Raji (cell line): ENCODE results near the gene GMDS.

Experiments used
- POLR2A ChIP-seq: IDR thresholded peaks from 2 replicates; pipeline ENCODE4 v1.6.1; 2011; ENCODE audit warnings: low read depth, low read length, control low read depth; ENCODE audit not compliant: insufficient read depth

The GMDS gene

DNA sequence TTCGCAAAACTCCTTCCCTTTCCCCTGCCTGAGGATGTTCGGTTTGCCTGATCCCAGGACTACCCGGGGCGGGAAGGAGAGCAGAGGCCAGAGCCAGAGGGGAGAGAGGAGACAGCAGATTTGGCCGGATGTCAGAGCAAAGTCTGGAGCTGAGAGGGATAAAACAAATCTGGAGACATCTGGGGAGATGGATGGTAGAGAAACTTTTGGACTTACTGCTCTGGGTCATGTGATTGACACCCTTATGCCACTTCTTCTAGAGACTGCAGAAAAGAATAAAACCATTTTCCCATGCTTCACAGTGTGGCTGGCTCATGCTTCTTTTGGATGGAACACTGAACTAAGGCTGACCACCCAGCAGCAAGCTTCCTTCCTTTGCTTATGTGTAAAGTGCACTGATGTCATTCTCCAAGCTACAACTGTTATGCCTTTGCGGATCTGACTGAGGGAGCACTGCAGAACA lies 461.0 kb downstream of the GMDS start:
- TF ChIP-seq POLR2A, result no peak

- TF ChIP-seq POLR2A, result no peak
Observed at GRCh38 chr6:1781817-1782184, 463.6 kb downstream of the GMDS start.

GRCh38 chr6:1781152-1781816 lies 464.1 kb downstream of the GMDS start:
- no peak for TF ChIP-seq POLR2A

- no peak for TF ChIP-seq POLR2A
Observed at GRCh38 chr6:1780251-1780867, 465.0 kb downstream of the GMDS start.

GRCh38 chr6:1778686-1779235 lies 466.6 kb downstream of the GMDS start:
- no peak for TF ChIP-seq POLR2A

DNA sequence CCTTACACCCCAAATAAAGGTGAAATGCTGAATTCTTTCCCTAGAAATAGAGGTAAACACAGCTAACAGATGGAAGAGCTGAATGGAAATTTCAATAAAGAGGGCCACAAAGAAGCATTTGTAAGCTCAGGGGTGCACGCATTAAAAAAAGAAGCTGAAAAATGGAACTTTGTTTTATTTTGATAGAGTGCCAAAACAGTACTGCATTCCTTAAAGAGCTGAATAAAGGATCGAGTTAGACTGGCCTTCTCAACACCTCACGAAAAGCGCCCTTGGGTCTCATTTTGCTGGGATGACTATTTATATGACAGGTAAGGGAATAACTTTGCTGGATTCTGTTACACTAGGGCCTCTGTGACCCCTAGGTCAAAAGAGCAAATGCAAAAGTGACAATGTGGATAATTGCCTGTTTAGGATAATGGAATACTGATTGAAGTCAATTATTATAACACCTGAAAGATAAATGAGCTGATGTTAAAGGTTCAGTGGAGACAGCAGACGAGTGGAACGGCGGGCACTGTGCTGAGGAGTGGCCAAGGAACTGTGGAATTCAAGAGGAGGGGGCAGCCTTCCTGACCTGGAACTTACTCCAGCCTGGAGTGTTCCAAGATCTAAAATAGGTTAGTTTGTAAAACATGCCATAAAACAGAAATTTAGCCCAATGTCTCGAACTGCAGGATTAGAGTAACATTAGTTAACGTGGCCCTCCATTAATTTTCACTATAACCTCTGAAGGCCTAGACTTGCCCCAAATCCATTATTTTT lies 467.3 kb downstream of the GMDS start:
- TF ChIP-seq POLR2A, result no peak

- TF ChIP-seq POLR2A, result no peak
Observed at GRCh38 chr6:1775441-1775840, 470.0 kb downstream of the GMDS start.

- TF ChIP-seq POLR2A, result no peak
Observed at GRCh38 chr6:1774226-1774915, 471.0 kb downstream of the GMDS start.

- TF ChIP-seq POLR2A, result no peak
Observed at GRCh38 chr6:1773700-1774099, 471.7 kb downstream of the GMDS start.

DNA sequence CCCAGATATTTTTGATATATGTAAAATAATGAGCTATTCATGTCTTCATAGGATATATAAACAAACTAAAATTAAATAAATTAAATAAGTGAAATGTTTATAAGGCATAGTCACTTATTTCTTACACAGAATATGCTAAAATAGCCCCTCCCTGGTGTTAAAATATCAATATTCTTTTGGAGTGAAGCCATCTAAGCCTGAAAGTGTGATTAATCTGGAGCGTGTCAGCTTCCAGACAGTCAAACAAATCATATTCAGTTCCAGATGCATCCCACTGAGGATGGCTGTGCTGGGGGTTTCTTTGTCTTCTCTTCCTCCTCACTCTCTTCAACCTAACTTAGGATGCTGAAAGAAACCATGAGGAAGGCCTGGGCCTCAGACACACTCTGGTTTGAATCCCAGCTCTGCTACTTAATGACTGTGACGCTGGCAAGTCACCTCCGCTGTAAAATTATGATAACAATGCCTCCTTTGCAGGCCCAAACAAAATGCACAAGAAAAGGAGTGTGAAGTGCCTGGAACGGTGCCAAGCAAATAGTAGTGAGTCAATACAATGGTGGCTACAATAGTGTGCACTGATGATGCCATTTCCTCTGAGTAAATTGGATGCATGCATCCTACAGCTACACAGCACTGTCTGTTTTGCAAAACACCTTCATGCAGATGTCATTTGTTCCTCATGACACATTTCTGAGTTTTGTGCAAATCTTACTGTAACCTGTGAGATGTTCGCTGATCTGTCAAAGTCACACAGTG lies 474.3 kb downstream of the GMDS start:
- TF ChIP-seq POLR2A, result no peak

GRCh38 chr6:1770435-1770843 lies 475.0 kb downstream of the GMDS start:
- TF ChIP-seq POLR2A, result no peak

- TF ChIP-seq POLR2A, result no peak
Observed at GRCh38 chr6:1767481-1768246, 477.7 kb downstream of the GMDS start.

- no peak for TF ChIP-seq POLR2A
Observed at GRCh38 chr6:1766654-1767053, 478.8 kb downstream of the GMDS start.

DNA sequence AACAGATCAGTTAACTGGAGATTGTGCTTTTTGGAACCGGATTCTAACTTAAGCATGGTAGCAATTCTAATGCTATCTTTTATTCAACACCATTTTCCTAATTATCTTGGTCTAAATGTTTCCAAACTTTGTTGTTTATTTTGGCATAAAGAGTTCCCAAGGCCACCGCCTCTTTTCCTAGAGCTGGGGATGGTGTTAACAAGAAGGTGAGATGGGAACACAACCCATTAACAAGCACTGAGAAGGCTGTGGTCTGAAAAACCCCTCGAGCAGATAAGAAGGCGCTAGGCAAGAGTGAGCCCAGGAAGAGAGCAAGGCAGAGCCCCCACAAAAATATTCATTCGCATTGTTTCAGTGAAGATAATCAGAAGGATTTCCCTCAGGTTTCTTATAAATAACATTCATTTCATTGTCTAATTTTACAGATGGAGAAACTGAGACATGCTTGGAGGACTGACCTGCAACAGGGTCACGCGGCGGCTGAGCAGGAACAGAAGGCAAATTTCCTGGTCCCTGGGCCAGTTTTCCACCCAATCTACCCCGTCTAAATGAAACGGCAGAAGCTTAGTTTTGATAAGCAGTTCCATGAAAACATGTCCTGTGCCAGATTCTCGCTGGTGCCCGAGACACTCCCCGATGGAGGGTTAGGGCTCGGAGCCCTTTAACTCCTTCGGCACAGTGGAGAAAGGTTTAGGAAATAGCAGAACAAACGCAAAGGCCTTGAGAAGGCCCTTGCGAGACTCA lies 480.1 kb downstream of the GMDS start:
- no peak for TF ChIP-seq POLR2A
